GM12878 (cell line): ENCODE data around the gene SLF1. TPM values are rescaled to one million over a fixed set of nuclear protein-coding genes. Genes with fewer than 3 reads are reported as not detected.

Experiments
- ATF2 ChIP-seq: IDR thresholded peaks from 2 replicates; pipeline ENCODE4 v1.6.1; 2012; ENCODE audit warnings: low read length, inconsistent platforms
- ATF7 ChIP-seq: fragments of 450-650 bp; IDR thresholded peaks from 2 replicates; pipeline ENCODE4 v1.6.1; 2016; ENCODE audit warnings: low read depth, mild to moderate bottlenecking
- BMI1 ChIP-seq: fragments of 450-650 bp; IDR thresholded peaks from 2 replicates; pipeline ENCODE4 v1.6.1; 2016; ENCODE audit warnings: mild to moderate bottlenecking, moderate library complexity, borderline replicate concordance
- BRCA1 ChIP-seq: IDR thresholded peaks from 2 replicates; pipeline ENCODE4 v1.6.1; 2011; ENCODE audit warnings: low read depth, low read length, improper control_type of control experiment
- CEBPB ChIP-seq, 2 experiments: fragments of 150-350 bp in 1 of 2; IDR thresholded peaks; 2 replicates each; pipeline ENCODE4 v1.6.1; 2012 to 2014; ENCODE audit warnings: low read depth in 2 of 2, low read length in 2 of 2, borderline replicate concordance in 1 of 2, inconsistent platforms in 1 of 2
- CREB1 ChIP-seq: IDR thresholded peaks from 2 replicates; pipeline ENCODE4 v1.6.1; 2012; ENCODE audit warnings: low read depth, mild to moderate bottlenecking, inconsistent platforms
- CREM ChIP-seq: IDR thresholded peaks from 2 replicates; pipeline ENCODE4 v1.6.1; 2014; ENCODE audit warnings: antibody characterized with exemption, low read depth
- EED ChIP-seq: sonication (generic); IDR thresholded peaks from 2 replicates; pipeline ENCODE4 v1.6.1; 2016; ENCODE audit warnings: antibody characterized with exemption, low read depth
- EGR1 ChIP-seq, 2 experiments: IDR thresholded peaks; 1 replicate in 1 of 2; 2 replicates in 1 of 2; pipeline ENCODE4 v1.6.1; 2011 to 2012; ENCODE audit warnings: low read depth in 2 of 2, low read length in 2 of 2, borderline replicate concordance in 1 of 2, mild to moderate bottlenecking in 1 of 2, moderate library complexity in 1 of 2
- EP300 ChIP-seq, 2 experiments: fragments of 150-350 bp in 1 of 2; IDR thresholded peaks; 2 replicates each; pipeline ENCODE4 v1.6.1; 2011 to 2012; ENCODE audit warnings: low read depth in 2 of 2, low read length in 2 of 2, borderline replicate concordance in 1 of 2, improper control_type of control experiment in 1 of 2, inconsistent platforms in 1 of 2; ENCODE audit not compliant: control insufficient read depth in 1 of 2
- ESRRA ChIP-seq: IDR thresholded peaks from 2 replicates; pipeline ENCODE4 v1.6.1; 2012; ENCODE audit warnings: mild to moderate bottlenecking, low read length, improper control_type of control experiment
- ETV6 ChIP-seq, 2 experiments: fragments of 450-650 bp in 1 of 2; IDR thresholded peaks in 1 of 2; conservative IDR thresholded peaks in 1 of 2; 2 replicates each; pipeline ENCODE4 v1.6.1; 2014; ENCODE audit warnings: antibody characterized with exemption in 1 of 2, borderline replicate concordance in 1 of 2, low read depth in 1 of 2, mild to moderate bottlenecking in 1 of 2, moderate library complexity in 1 of 2
- FOXM1 ChIP-seq: IDR thresholded peaks from 2 replicates; pipeline ENCODE4 v1.6.1; 2012; ENCODE audit warnings: low read depth, mild to moderate bottlenecking, inconsistent platforms, low read length, moderate library complexity
- HSF1 ChIP-seq: fragments of 150-350 bp; IDR thresholded peaks from 2 replicates; pipeline ENCODE4 v1.6.1; 2014; ENCODE audit warnings: mild to moderate bottlenecking, low read depth, low read length
- IKZF1 ChIP-seq: fragments of 450-650 bp; conservative IDR thresholded peaks from 2 replicates; pipeline ENCODE4 v1.6.1; 2017; ENCODE audit warnings: antibody characterized with exemption, mild to moderate bottlenecking
- IKZF2 ChIP-seq, 2 experiments: fragments of 450-650 bp; IDR thresholded peaks; 2 replicates each; pipeline ENCODE4 v1.6.1; 2017; ENCODE audit warnings: mild to moderate bottlenecking in 2 of 2, moderate library complexity in 2 of 2
- JUNB ChIP-seq: IDR thresholded peaks from 2 replicates; pipeline ENCODE4 v1.6.1; 2016; ENCODE audit warnings: antibody characterized with exemption, mild to moderate bottlenecking
- MEF2A ChIP-seq: IDR thresholded peaks from 2 replicates; pipeline ENCODE4 v1.6.1; 2011; ENCODE audit warnings: low read depth, mild to moderate bottlenecking, low read length, moderate library complexity; ENCODE audit not compliant: insufficient read depth
- MYB ChIP-seq: fragments of 150-350 bp; IDR thresholded peaks from 2 replicates; pipeline ENCODE4 v1.6.1; 2014; ENCODE audit warnings: mild to moderate bottlenecking, low read depth, low read length, borderline replicate concordance
- NFIC ChIP-seq: IDR thresholded peaks from 2 replicates; pipeline ENCODE4 v1.6.1; 2012; ENCODE audit warnings: low read depth, mild to moderate bottlenecking, inconsistent platforms, low read length, moderate library complexity
- POLR2AphosphoS5 ChIP-seq: IDR thresholded peaks from 2 replicates; pipeline ENCODE4 v1.6.1; 2011; ENCODE audit warnings: mild to moderate bottlenecking, low read length, inconsistent platforms
- RAD51 ChIP-seq: fragments of 450-650 bp; IDR thresholded peaks from 2 replicates; pipeline ENCODE4 v1.6.1; 2016; ENCODE audit warnings: moderate library complexity, mild to moderate bottlenecking, inconsistent platforms
- RCOR1 ChIP-seq: conservative IDR thresholded peaks from 2 replicates; pipeline ENCODE4 v1.6.1; 2012; ENCODE audit warnings: low read depth, low read length, improper control_type of control experiment
- RUNX3 ChIP-seq: IDR thresholded peaks from 2 replicates; pipeline ENCODE4 v1.6.1; 2012; ENCODE audit warnings: low read length, inconsistent platforms
- STAT3 ChIP-seq: IDR thresholded peaks from 2 replicates; pipeline ENCODE4 v1.6.1; 2011; ENCODE audit warnings: low read depth, low read length, improper control_type of control experiment
- USF2 ChIP-seq: IDR thresholded peaks from 2 replicates; pipeline ENCODE4 v1.6.1; 2011; ENCODE audit warnings: low read depth, low read length, improper control_type of control experiment, borderline replicate concordance
- ZBED1 ChIP-seq: IDR thresholded peaks from 2 replicates; pipeline ENCODE4 v1.6.1; 2016; ENCODE audit warnings: borderline replicate concordance
- ZNF622 ChIP-seq: fragments of 450-650 bp; IDR thresholded peaks from 2 replicates; pipeline ENCODE4 v1.6.1; 2017; ENCODE audit warnings: mild to moderate bottlenecking, inconsistent platforms
- polyA plus RNA-seq, 11 experiments: library from polyadenylated mRNA; depleted of rRNA in 4 of 11; unstranded in 6 of 11; stranded (reverse) in 5 of 11; fragments of >200 nt; fragmentation: Nextera tagmentation in 4 of 11; fragmentation: Illumina TruSeq in 1 of 11; extraction: Ambion mirVana in 4 of 11; extraction: Trizol in 1 of 11; gene quantifications; 1 replicate in 1 of 11; 2 replicates in 10 of 11; pipeline versions ENCODE4 v1.2.1 to v1.2.3, GENCODE V29; 2011 to 2016; ENCODE audit warnings: inconsistent platforms in 2 of 11, missing spikeins in 2 of 11, low read depth in 1 of 11
- total RNA-seq, 4 experiments: library from RNA; depleted of rRNA in 3 of 4; stranded (reverse); fragments of >200 nt in 3 of 4; fragmentation: Illumina TruSeq in 1 of 4; extraction: Trizol in 1 of 4; gene quantifications; 2 replicates each; pipeline versions ENCODE4 v1.2.1 to v1.2.3, GENCODE V29; 2013 to 2021

Gene SLF1
- total and polyA plus RNA-seq, 10 of the 15 experiments (the other 5 are each of a cell fraction or from before 2014, with no cell fraction given): 8.1 to 27.0 (median 13.4) TPM

GRCh38 chr5:94700592-94700991 lies 82.1 kb downstream of the SLF1 start (continued):
- TF ChIP-seq BRCA1 (no peak), FOXM1 (peak; percentile 84; the same call in 1 of the 2 replicates), ZBED1 (peak; percentile 50; the same call in 1 of the 2 replicates), NFIC (peak; percentile 91), ATF7 (peak; percentile 86), CREM (peak; percentile 70; the same call in 1 of the 2 replicates), IKZF1 (peak; percentile 69), CEBPB (IDR thresholded peaks at IDR 0.05; ENCODE audit: borderline replicate concordance in 1 of 2, low read depth in 2 of 2, low read length in 2 of 2) (0 out of 4 replicates have a peak, but pooled peaks of 1 of the 2 experiments have one; percentile 54), MEF2A (0 out of 2 replicates have a peak, but pooled peaks have one; percentile 51), MYB (no peak), JUNB (peak; percentile 92), EED (peak; percentile 86), BMI1 (no peak), CREB1 (peak; percentile 46; the same call in 1 of the 2 replicates), EP300 (IDR thresholded peaks at IDR 0.05; ENCODE audit: borderline replicate concordance in 1 of 2, control insufficient read depth in 1 of 2, low read depth in 2 of 2, low read length in 2 of 2) (peak in 1 of 2 experiments; percentile 48; a peak in 2 of 4 replicates), ETV6 (conservative IDR thresholded peaks at IDR 0.05 in 1 of 2, IDR thresholded peaks at IDR 0.05 in 1 of 2; ENCODE audit: borderline replicate concordance in 1 of 2, low read depth in 1 of 2) (peak in 1 of 2 experiments; percentile 91; a peak in 2 of 4 replicates), RCOR1 (no peak), ATF2 (peak; percentile 91), ESRRA (no peak), IKZF2 (IDR thresholded peaks at IDR 0.05) (peak; percentile 88 to 94), RAD51 (peak; percentile 39; the same call in 1 of the 2 replicates), RUNX3 (peak; percentile 86), ZNF622 (no peak), EGR1 (IDR thresholded peaks at IDR 0.05; ENCODE audit: borderline replicate concordance in 1 of 2, low read depth in 2 of 2, low read length in 2 of 2) (no peak), POLR2AphosphoS5 (no peak), HSF1 (no peak), USF2 (no peak), STAT3 (no peak)
